Fibroblast of skin of abdomen (primary cell): ENCODE measurements around the gene ZFP82. TPM values are rescaled to one million over a fixed set of nuclear protein-coding genes. Genes with fewer than 3 reads are reported as not detected.
A peak's percentile ranks its signal among the peaks of the same experiment; 100 is the strongest.

Source experiments
- DNase-seq: peaks from one replicate; pipeline ENCODE4 v3.0.0-alpha.2; 2013
- polyA plus RNA-seq, 2 experiments: library from polyadenylated mRNA; unstranded; fragments of 120-200 nt; gene quantifications; one replicate each; pipeline ENCODE4 v1.2.1, GENCODE V29; 2013; ENCODE audit not compliant: insufficient read length in 2 of 2

Gene ZFP82
- polyA plus RNA-seq (2013, experiment 1 of 2; ENCODE audit: insufficient read length), result 5.5 TPM
- polyA plus RNA-seq (2013, experiment 2 of 2; ENCODE audit: insufficient read length), result 5.2 TPM

- DNase-seq, result peak; percentile 84
These were observed at the start of gene ZFP82 for GRCh38 chr19:36418287-36419001. Gene ZFP82, minus strand, starts transcription at chr19:36418644. Its CDS starts 8,855 bp downstream, at chr19:36409789.

- no peak for DNase-seq
These were observed 41.6 kb upstream of the ZFP82 start for GRCh38 chr19:36460046-36460445.

GRCh38 chr19:36456831-36457230 is 38.4 kb upstream of the ZFP82 start:
- no peak for DNase-seq

- DNase-seq, result no peak
These were observed 30.7 kb upstream of the ZFP82 start for GRCh38 chr19:36449059-36449670.

- DNase-seq, result no peak
These were observed 22.9 kb upstream of the ZFP82 start for GRCh38 chr19:36441339-36441738.

- DNase-seq, result no peak
These were observed 18.1 kb upstream of the ZFP82 start for GRCh38 chr19:36436531-36436930.

GRCh38 chr19:36423925-36424324 is 5.5 kb upstream of the ZFP82 start:
- DNase-seq, result no peak

- DNase-seq, result no peak
These were observed 3.5 kb upstream of the ZFP82 start for GRCh38 chr19:36421749-36422481.

- peak; percentile 35 for DNase-seq
These were observed 2.7 kb upstream of the ZFP82 start for GRCh38 chr19:36420961-36421748.

- DNase-seq, result no peak
These were observed 625 bp downstream of the ZFP82 start for GRCh38 chr19:36417752-36418286.

- no peak for DNase-seq
These were observed 8.6 kb downstream of the ZFP82 start for GRCh38 chr19:36409841-36410240.

GRCh38 chr19:36408101-36408500 is 10.3 kb downstream of the ZFP82 start:
- DNase-seq, result no peak

GRCh38 chr19:36404498-36404897 is 13.9 kb downstream of the ZFP82 start:
- no peak for DNase-seq

- DNase-seq, result no peak
These were observed 17.0 kb downstream of the ZFP82 start for GRCh38 chr19:36401475-36401874.

- no peak for DNase-seq
These were observed 19.9 kb downstream of the ZFP82 start for GRCh38 chr19:36398571-36398970.

GRCh38 chr19:36392916-36393673 is 25.3 kb downstream of the ZFP82 start:
- DNase-seq, result no peak

GRCh38 chr19:36379510-36379819 is 39.0 kb downstream of the ZFP82 start:
- no peak for DNase-seq

- peak; percentile 93 for DNase-seq
These were observed 39.6 kb downstream of the ZFP82 start, which contains the start of gene ZFP14 for GRCh38 chr19:36378625-36379509. Gene ZFP14, minus strand, starts transcription at chr19:36379201. Its CDS starts 11,309 bp downstream, at chr19:36367892.

GRCh38 chr19:36377541-36378178 is 40.8 kb downstream of the ZFP82 start:
- no peak for DNase-seq

GRCh38 chr19:36373638-36374156 is 44.7 kb downstream of the ZFP82 start:
- no peak for DNase-seq
